Lung microvascular endothelial cell (primary cell): Measurements from ENCODE around the gene ACY1. TPM values are rescaled to one million over a fixed set of nuclear protein-coding genes. Genes with fewer than 3 reads are reported as not detected.
"Not testable (repeated sequence)": the region's sequence is repeated elsewhere in the genome, so short reads cannot be mapped to it uniquely, and the experiment has no call there.

Experiments used
- DNase-seq, 2 donors: peaks; one replicate each; pipeline versions ENCODE4 v3.0.0 to v3.0.0-alpha.2; 2010; ENCODE audit warnings: low read depth in 2 of 2
- total RNA-seq: library from RNA; depleted of rRNA; stranded (reverse); fragments of >200 nt; gene quantifications from 2 replicates; pipeline ENCODE4 v1.2.1, GENCODE V29; 2014

ACY1 gene
- total RNA-seq, 1 donor from 2014 or later, result 22.2 TPM

GRCh38 chr3:52023860-52024764, 40.8 kb downstream of the ACY1 start:
- no peak for DNase-seq

- DNase-seq, result no peak
These were observed 41.6 kb downstream of the ACY1 start for GRCh38 chr3:52024765-52025452.

- peak; percentile 41 to 91 for DNase-seq
These were observed 42.1 kb downstream of the ACY1 start for GRCh38 chr3:52025453-52025852.

- no peak for DNase-seq
These were observed 42.7 kb downstream of the ACY1 start for GRCh38 chr3:52026041-52026440.

- no peak for DNase-seq
These were observed 45.2 kb downstream of the ACY1 start for GRCh38 chr3:52028572-52028971.

- DNase-seq, result no peak
These were observed 45.7 kb downstream of the ACY1 start for GRCh38 chr3:52029053-52029452.

GRCh38 chr3:52029535-52029934, 46.2 kb downstream of the ACY1 start:
- no peak for DNase-seq

GRCh38 chr3:52030714-52031310, 47.5 kb downstream of the ACY1 start:
- DNase-seq, result no peak

GRCh38 chr3:52031896-52032295, 48.6 kb downstream of the ACY1 start:
- no peak for DNase-seq

GRCh38 chr3:52032702-52033408, 49.5 kb downstream of the ACY1 start:
- no peak for DNase-seq

- DNase-seq, result not testable (repeated sequence)
These were observed 50.4 kb downstream of the ACY1 start for GRCh38 chr3:52033748-52034147.

GRCh38 chr3:52034212-52034611, 50.9 kb downstream of the ACY1 start:
- no peak for DNase-seq

GRCh38 chr3:52034651-52035050, 51.3 kb downstream of the ACY1 start:
- DNase-seq, result no peak

- no peak for DNase-seq
These were observed 52.9 kb downstream of the ACY1 start for GRCh38 chr3:52036222-52036694.

- DNase-seq, result no peak
These were observed 53.5 kb downstream of the ACY1 start for GRCh38 chr3:52036829-52037228.

- no peak for DNase-seq
These were observed 54.0 kb downstream of the ACY1 start for GRCh38 chr3:52037291-52037690.

GRCh38 chr3:52038227-52038626, 54.9 kb downstream of the ACY1 start:
- DNase-seq, result no peak
